ENCODE results near the gene SYT5. TPM values are rescaled to one million over a fixed set of nuclear protein-coding genes. Genes with fewer than 3 reads are reported as not detected.

Gene SYT5
- total and polyA plus RNA-seq, 2 of the 13 experiments (the other 11 are each of a cell fraction or from before 2014, with no cell fraction given): not detected

DNA sequence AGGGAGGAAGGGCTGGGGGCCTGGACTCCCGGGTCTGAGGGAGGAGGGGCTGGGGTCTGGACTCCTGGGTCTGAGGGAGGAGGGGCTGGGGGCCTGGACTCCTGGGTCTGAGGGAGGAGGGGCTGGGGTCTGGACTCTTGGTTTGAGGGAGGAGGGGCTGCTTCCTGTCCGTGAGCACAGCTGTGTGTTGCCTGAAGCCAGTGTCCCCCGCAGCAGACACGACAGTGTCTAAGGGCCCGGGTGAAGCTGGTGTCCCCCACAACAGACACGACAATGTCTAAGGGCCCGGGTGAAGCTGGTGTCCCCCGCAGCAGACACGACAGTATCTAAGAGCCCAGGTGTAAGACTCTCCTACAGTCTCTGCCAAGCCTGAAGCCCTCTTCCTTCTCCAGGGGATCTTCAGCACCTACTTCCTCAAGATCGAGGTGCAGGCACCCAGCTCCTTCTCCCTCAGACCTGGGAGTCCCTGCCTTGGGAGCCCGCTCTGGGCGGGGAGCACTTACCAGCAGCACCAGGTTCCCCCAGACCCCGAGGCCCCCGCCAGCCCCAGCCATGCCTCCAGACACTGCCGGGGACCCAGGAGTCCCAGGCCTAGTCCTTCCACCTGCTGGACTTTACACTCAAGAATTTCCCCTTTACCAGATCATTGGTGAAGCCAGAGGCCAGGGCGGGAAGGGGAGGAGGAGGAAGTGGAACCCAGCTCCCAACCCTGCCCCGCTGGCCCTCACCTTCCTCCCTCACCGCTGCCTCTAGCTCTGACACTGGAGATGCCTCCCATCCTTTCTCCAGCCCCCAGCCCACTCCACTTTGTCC is 29.0 kb upstream of the SYT5 start, which contains the start of gene PTPRH (continued):
- TF ChIP-seq, protein P1, sequence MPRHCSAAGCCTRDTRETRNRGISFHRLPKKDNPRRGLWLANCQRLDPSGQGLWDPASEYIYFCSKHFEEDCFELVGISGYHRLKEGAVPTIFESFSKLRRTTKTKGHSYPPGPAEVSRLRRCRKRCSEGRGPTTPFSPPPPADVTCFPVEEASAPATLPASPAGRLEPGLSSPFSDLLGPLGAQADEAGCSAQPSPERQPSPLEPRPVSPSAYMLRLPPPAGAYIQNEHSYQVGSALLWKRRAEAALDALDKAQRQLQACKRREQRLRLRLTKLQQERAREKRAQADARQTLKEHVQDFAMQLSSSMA (CRISPR knock-in tag; IDR thresholded peaks at IDR 0.05): no peak
- 0 out of 2 replicates have a peak, but pooled peaks have one; percentile 4 for TF ChIP-seq ZNF772 (CRISPR knock-in tag; IDR thresholded peaks at IDR 0.05)
- TF ChIP-seq ZMYM4 (CRISPR knock-in tag; IDR thresholded peaks at IDR 0.05): no peak
- TF ChIP-seq, protein P2, sequence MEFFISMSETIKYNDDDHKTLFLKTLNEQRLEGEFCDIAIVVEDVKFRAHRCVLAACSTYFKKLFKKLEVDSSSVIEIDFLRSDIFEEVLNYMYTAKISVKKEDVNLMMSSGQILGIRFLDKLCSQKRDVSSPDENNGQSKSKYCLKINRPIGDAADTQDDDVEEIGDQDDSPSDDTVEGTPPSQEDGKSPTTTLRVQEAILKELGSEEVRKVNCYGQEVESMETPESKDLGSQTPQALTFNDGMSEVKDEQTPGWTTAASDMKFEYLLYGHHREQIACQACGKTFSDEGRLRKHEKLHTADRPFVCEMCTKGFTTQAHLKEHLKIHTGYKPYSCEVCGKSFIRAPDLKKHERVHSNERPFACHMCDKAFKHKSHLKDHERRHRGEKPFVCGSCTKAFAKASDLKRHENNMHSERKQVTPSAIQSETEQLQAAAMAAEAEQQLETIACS (CRISPR knock-in tag; IDR thresholded peaks at IDR 0.05): no peak
- no peak for TF ChIP-seq ZNF570 (CRISPR knock-in tag; IDR thresholded peaks at IDR 0.05; ENCODE audit: borderline replicate concordance)
- no peak for TF ChIP-seq REL (CRISPR knock-in tag; conservative IDR thresholded peaks at IDR 0.05)
- TF ChIP-seq, protein P3, sequence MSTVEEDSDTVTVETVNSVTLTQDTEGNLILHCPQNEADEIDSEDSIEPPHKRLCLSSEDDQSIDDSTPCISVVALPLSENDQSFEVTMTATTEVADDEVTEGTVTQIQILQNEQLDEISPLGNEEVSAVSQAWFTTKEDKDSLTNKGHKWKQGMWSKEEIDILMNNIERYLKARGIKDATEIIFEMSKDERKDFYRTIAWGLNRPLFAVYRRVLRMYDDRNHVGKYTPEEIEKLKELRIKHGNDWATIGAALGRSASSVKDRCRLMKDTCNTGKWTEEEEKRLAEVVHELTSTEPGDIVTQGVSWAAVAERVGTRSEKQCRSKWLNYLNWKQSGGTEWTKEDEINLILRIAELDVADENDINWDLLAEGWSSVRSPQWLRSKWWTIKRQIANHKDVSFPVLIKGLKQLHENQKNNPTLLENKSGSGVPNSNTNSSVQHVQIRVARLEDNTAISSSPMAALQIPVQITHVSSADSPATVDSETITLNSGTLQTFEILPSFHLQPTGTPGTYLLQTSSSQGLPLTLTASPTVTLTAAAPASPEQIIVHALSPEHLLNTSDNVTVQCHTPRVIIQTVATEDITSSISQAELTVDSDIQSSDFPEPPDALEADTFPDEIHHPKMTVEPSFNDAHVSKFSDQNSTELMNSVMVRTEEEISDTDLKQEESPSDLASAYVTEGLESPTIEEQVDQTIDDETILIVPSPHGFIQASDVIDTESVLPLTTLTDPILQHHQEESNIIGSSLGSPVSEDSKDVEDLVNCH (CRISPR knock-in tag; IDR thresholded peaks at IDR 0.05): no peak
- TF ChIP-seq GABPA (IDR thresholded peaks at IDR 0.05; ENCODE audit: low read depth, low read length): peak; percentile 58
- TF ChIP-seq GABPA (CRISPR knock-in tag; IDR thresholded peaks at IDR 0.05; ENCODE audit: low read depth): peak; percentile 69
- no peak for TF ChIP-seq EZH2 (conservative IDR thresholded peaks at IDR 0.05; ENCODE audit: low read depth, low read length)
- TF ChIP-seq ZFX (CRISPR knock-in tag; IDR thresholded peaks at IDR 0.05; ENCODE audit: low read depth): peak; percentile 25; the same call in 1 of the 2 replicates
- TF ChIP-seq ZMAT3 (CRISPR knock-in tag; conservative IDR thresholded peaks at IDR 0.05): no peak
- no peak for TF ChIP-seq ARNT2 (CRISPR knock-in tag; IDR thresholded peaks at IDR 0.05; ENCODE audit: low read depth)
- TF ChIP-seq POLR2A (IDR thresholded peaks at IDR 0.05; ENCODE audit: insufficient read depth in 1 of 2, low read depth in 2 of 2, low read length in 2 of 2): peak in 1 of 2 experiments; percentile 51; a peak in 2 of 4 replicates
- TF ChIP-seq DPF2 (CRISPR knock-in tag; IDR thresholded peaks at IDR 0.05; ENCODE audit: borderline replicate concordance, low read depth): no peak
- no peak for TF ChIP-seq CHD4 (IDR thresholded peaks at IDR 0.05; ENCODE audit: borderline replicate concordance, low read length)
- no peak for TF ChIP-seq PRDM10 (CRISPR knock-in tag; IDR thresholded peaks at IDR 0.05; ENCODE audit: low read depth)
- TF ChIP-seq, protein P4, sequence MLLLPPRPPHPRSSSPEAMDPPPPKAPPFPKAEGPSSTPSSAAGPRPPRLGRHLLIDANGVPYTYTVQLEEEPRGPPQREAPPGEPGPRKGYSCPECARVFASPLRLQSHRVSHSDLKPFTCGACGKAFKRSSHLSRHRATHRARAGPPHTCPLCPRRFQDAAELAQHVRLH (CRISPR knock-in tag; IDR thresholded peaks at IDR 0.05; ENCODE audit: borderline replicate concordance, low read depth): no peak
